HUES6 (cell line): ENCODE measurements around the gene MAZ.
"Not testable (repeated sequence)": the region's sequence is repeated elsewhere in the genome, so short reads cannot be mapped to it uniquely, and the experiment has no call there.

Source experiments
- H3K27ac ChIP-seq: 2 replicates; pipeline ENCODE4 v1.7.0; 2013; ENCODE audit warnings: low read depth, mild to moderate bottlenecking, low read length, inconsistent platforms
- H3K27me3 ChIP-seq: 2 replicates; pipeline ENCODE4 v1.6.1; 2013; ENCODE audit warnings: low read length; ENCODE audit not compliant: control insufficient read depth, insufficient read depth
- H3K36me3 ChIP-seq: 2 replicates; pipeline ENCODE4 v1.6.1; 2013; ENCODE audit warnings: low read length; ENCODE audit not compliant: control insufficient read depth, insufficient read depth
- H3K4me1 ChIP-seq: 2 replicates; pipeline ENCODE4 v1.6.1; 2013; ENCODE audit warnings: low read length; ENCODE audit not compliant: control insufficient read depth, insufficient read depth
- H3K4me3 ChIP-seq: 2 replicates; pipeline ENCODE4 v1.5.1; 2013; ENCODE audit warnings: low read depth, low read length
- H3K9ac ChIP-seq: one replicate; pipeline ENCODE4 v1.6.1; 2013; ENCODE audit warnings: mild to moderate bottlenecking, low read length
- H3K9me3 ChIP-seq: 2 replicates; pipeline ENCODE4 v1.6.1; 2013; ENCODE audit warnings: low read depth, low read length; ENCODE audit not compliant: control insufficient read depth, insufficient read depth

The MAZ gene

GRCh38 chr16:29833219-29833618 lies 26.9 kb downstream of the MAZ start:
- not testable (repeated sequence) for H3K9ac ChIP-seq, H3K27ac ChIP-seq, H3K4me3 ChIP-seq, H3K4me1 ChIP-seq, H3K9me3 ChIP-seq, H3K36me3 ChIP-seq, H3K27me3 ChIP-seq

GRCh38 chr16:29834079-29834478 lies 27.8 kb downstream of the MAZ start:
- no peaks in the 10 kb centered on the region for H3K27me3 ChIP-seq
- H3K9me3 ChIP-seq: no peaks in the 10 kb centered on the region
- no peak overlapping the region for H3K27ac ChIP-seq
- no peaks in the 10 kb centered on the region for H3K36me3 ChIP-seq
- H3K4me1 ChIP-seq: no peaks in the 10 kb centered on the region
- no peak overlapping the region for H3K4me3 ChIP-seq
- no peak overlapping the region for H3K9ac ChIP-seq

GRCh38 chr16:29835926-29836325 lies 29.6 kb downstream of the MAZ start:
- H3K36me3 ChIP-seq: no peaks in the 10 kb centered on the region
- no peak overlapping the region for H3K9ac ChIP-seq
- H3K4me1 ChIP-seq: no peaks in the 10 kb centered on the region
- no peak overlapping the region for H3K4me3 ChIP-seq
- H3K27me3 ChIP-seq: no peaks in the 10 kb centered on the region
- H3K9me3 ChIP-seq: no peaks in the 10 kb centered on the region
- no peak overlapping the region for H3K27ac ChIP-seq

GRCh38 chr16:29836623-29837022 lies 30.3 kb downstream of the MAZ start:
- H3K9me3 ChIP-seq: no peaks in the 10 kb centered on the region
- H3K27ac ChIP-seq: no peak overlapping the region
- H3K4me1 ChIP-seq: no peaks in the 10 kb centered on the region
- H3K9ac ChIP-seq: no peak overlapping the region
- no peak overlapping the region for H3K4me3 ChIP-seq
- no peaks in the 10 kb centered on the region for H3K36me3 ChIP-seq
- H3K27me3 ChIP-seq: no peaks in the 10 kb centered on the region

- Histone ChIP-seq H3K27ac (no peak overlapping the region), H3K9me3 (no peaks in the 10 kb centered on the region), H3K9ac (no peak overlapping the region), H3K4me3 (no peak overlapping the region), H3K4me1 (no peaks in the 10 kb centered on the region), H3K36me3 (no peaks in the 10 kb centered on the region), H3K27me3 (no peaks in the 10 kb centered on the region)
These were observed 31.5 kb downstream of the MAZ start for GRCh38 chr16:29837841-29838240.

- no peak overlapping the region for H3K27ac ChIP-seq
- no peaks in the 10 kb centered on the region for H3K27me3 ChIP-seq
- H3K4me3 ChIP-seq: no peak overlapping the region
- no peaks in the 10 kb centered on the region for H3K4me1 ChIP-seq
- no peaks in the 10 kb centered on the region for H3K9me3 ChIP-seq
- H3K36me3 ChIP-seq: no peaks in the 10 kb centered on the region
- H3K9ac ChIP-seq: no peak overlapping the region
These were observed 33.5 kb downstream of the MAZ start for GRCh38 chr16:29839822-29840221.

- Histone ChIP-seq H3K9ac (no peak overlapping the region), H3K27ac (no peak overlapping the region), H3K4me3 (no peak overlapping the region), H3K27me3 (no peaks in the 10 kb centered on the region), H3K9me3 (no peaks in the 10 kb centered on the region), H3K4me1 (no peaks in the 10 kb centered on the region), H3K36me3 (no peaks in the 10 kb centered on the region)
These were observed 33.9 kb downstream of the MAZ start for GRCh38 chr16:29840240-29840639.

- Histone ChIP-seq H3K9ac (no peak overlapping the region), H3K4me1 (no peaks in the 10 kb centered on the region), H3K27ac (no peak overlapping the region), H3K9me3 (no peaks in the 10 kb centered on the region), H3K36me3 (no peaks in the 10 kb centered on the region), H3K4me3 (no peak overlapping the region), H3K27me3 (no peaks in the 10 kb centered on the region)
These were observed 35.3 kb downstream of the MAZ start for GRCh38 chr16:29841631-29842030.

- no peak overlapping the region for H3K27ac ChIP-seq
These were observed 36.5 kb downstream of the MAZ start for GRCh38 chr16:29842732-29843346.

GRCh38 chr16:29843931-29844330 lies 37.6 kb downstream of the MAZ start:
- Histone ChIP-seq H3K9ac (no peak overlapping the region), H3K27me3 (no peaks in the 10 kb centered on the region), H3K36me3 (no peaks in the 10 kb centered on the region)

More at GRCh38 chr16:29842732-29843346, 36.5 kb downstream of the MAZ start:
- no peaks in the 10 kb centered on the region for H3K4me1 ChIP-seq
- no peaks in the 10 kb centered on the region for H3K27me3 ChIP-seq
- no peak overlapping the region for H3K9ac ChIP-seq
- no peaks in the 10 kb centered on the region for H3K9me3 ChIP-seq
- no peak overlapping the region for H3K4me3 ChIP-seq
- no peaks in the 10 kb centered on the region for H3K36me3 ChIP-seq

GRCh38 chr16:29844575-29845331 lies 38.4 kb downstream of the MAZ start:
- no peaks in the 10 kb centered on the region for H3K27me3 ChIP-seq
- H3K4me3 ChIP-seq: no peak overlapping the region
- H3K4me1 ChIP-seq: peaks cover 6% of the 10 kb centered on the region; the same call in 1 of the 2 replicates
- H3K9me3 ChIP-seq: no peaks in the 10 kb centered on the region
- H3K36me3 ChIP-seq: no peaks in the 10 kb centered on the region
- H3K27ac ChIP-seq: no peak overlapping the region
- no peak overlapping the region for H3K9ac ChIP-seq

More at GRCh38 chr16:29843931-29844330, 37.6 kb downstream of the MAZ start:
- Histone ChIP-seq H3K9me3 (no peaks in the 10 kb centered on the region), H3K27ac (no peak overlapping the region), H3K4me3 (no peak overlapping the region), H3K4me1 (no peaks in the 10 kb centered on the region)
